H1 (cell line): ENCODE data around the gene CNOT9.

Experiments
- BRCA1 ChIP-seq: IDR thresholded peaks from 2 replicates; pipeline ENCODE4 v1.6.1; 2012; ENCODE audit warnings: low read depth, low read length, improper control_type of control experiment
- PHF8 ChIP-seq: fragments of 200-600 bp; sonication (generic); conservative IDR thresholded peaks from 2 replicates; pipeline ENCODE4 v1.7.1; 2012; ENCODE audit warnings: low read depth, mild to moderate bottlenecking, inconsistent platforms, low read length, moderate library complexity
- SAP30 ChIP-seq: fragments of 300-600 bp; sonication (generic); IDR thresholded peaks from 2 replicates; pipeline ENCODE4 v1.7.1; 2012; ENCODE audit warnings: low read length, moderate library complexity, mild to moderate bottlenecking, inconsistent platforms; ENCODE audit not compliant: insufficient read depth, insufficient replicate concordance
- SRF ChIP-seq: IDR thresholded peaks from 2 replicates; pipeline ENCODE4 v1.6.1; 2011; ENCODE audit warnings: mild to moderate bottlenecking, low read depth, low read length, moderate library complexity
- TF ChIP-seq, protein P1 (sequence below), 3 experiments: IDR thresholded peaks; 1 replicate in 2 of 3; 2 replicates in 1 of 3; pipeline versions ENCODE4 v1.5.1 to v1.6.1; 2011; ENCODE audit warnings: low read length in 3 of 3, mild to moderate bottlenecking in 3 of 3, inconsistent platforms in 2 of 3, low read depth in 1 of 3, moderate library complexity in 1 of 3; ENCODE audit not compliant: insufficient read depth in 1 of 3; ENCODE audit errors: control extremely low read depth in 1 of 3

DNA sequence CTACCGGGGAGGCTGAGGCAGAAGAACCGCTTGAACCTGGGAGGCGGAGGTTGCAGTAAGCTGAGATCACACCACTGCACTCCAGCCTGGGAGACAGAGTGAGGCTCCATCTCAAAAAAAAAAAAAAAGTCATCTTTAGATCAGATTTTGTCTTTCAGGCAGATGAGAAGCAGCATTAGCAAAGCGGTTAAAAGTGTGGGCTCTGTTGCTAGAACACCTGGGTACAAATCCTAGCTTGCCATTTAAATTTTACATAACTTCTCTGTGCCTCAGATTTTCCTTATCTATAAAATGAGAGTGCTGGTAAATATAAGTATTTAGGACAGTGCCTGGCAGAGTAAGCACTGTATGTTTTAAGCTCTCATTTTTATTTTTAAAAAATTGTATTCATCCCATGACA lies 8.2 kb downstream of the CNOT9 start:
- TF ChIP-seq PHF8, result no peak
- TF ChIP-seq SRF, result no peak
- TF ChIP-seq, protein P1, sequence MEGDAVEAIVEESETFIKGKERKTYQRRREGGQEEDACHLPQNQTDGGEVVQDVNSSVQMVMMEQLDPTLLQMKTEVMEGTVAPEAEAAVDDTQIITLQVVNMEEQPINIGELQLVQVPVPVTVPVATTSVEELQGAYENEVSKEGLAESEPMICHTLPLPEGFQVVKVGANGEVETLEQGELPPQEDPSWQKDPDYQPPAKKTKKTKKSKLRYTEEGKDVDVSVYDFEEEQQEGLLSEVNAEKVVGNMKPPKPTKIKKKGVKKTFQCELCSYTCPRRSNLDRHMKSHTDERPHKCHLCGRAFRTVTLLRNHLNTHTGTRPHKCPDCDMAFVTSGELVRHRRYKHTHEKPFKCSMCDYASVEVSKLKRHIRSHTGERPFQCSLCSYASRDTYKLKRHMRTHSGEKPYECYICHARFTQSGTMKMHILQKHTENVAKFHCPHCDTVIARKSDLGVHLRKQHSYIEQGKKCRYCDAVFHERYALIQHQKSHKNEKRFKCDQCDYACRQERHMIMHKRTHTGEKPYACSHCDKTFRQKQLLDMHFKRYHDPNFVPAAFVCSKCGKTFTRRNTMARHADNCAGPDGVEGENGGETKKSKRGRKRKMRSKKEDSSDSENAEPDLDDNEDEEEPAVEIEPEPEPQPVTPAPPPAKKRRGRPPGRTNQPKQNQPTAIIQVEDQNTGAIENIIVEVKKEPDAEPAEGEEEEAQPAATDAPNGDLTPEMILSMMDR (IDR thresholded peaks at IDR 0.05; ENCODE audit: control extremely low read depth in 1 of 3, insufficient read depth in 1 of 3, low read depth in 1 of 3, low read length in 3 of 3), result no peak
- TF ChIP-seq SAP30, result no peak
- no peak for TF ChIP-seq BRCA1
